ENCODE data around the gene SORCS3.

- no peak for TF ChIP-seq EZH2 (IDR thresholded peaks at IDR 0.05; ENCODE audit: low read length, unreplicated experiment)
- TF ChIP-seq CTCF (conservative IDR thresholded peaks at IDR 0.05; ENCODE audit: low read depth, low read length), result no peak
- TF ChIP-seq EZH2phosphoT487 (IDR thresholded peaks at IDR 0.05; ENCODE audit: borderline replicate concordance, low read length), result no peak
Observed at GRCh38 chr10:104591441-104591840, 49.6 kb upstream of the SORCS3 start.

All from PC-3 (cell line).